ENCODE measurements around the gene LONP2.
A peak's percentile ranks its signal among the peaks of the same experiment; 100 is the strongest.

Gene LONP2

GRCh38 chr16:48334325-48334724, 90.2 kb downstream of the LONP2 start:
- no peak for DNase-seq (ENCODE audit: low read depth)
- H3K4me3 ChIP-seq (ENCODE audit: low read depth, low read length), result no peak overlapping the region
- in situ Hi-C loops (cut with HindIII; ENCODE audit: low sequenced_read_pairs), result no loop called here
- no peak for TF ChIP-seq CTCF (IDR thresholded peaks at IDR 0.05; ENCODE audit: low read depth, low read length, missing control alignments)

- no peak for TF ChIP-seq CTCF (IDR thresholded peaks at IDR 0.05; ENCODE audit: low read depth, low read length, missing control alignments)
- no peak overlapping the region for H3K4me3 ChIP-seq (ENCODE audit: low read depth, low read length)
- in situ Hi-C loops (cut with HindIII; ENCODE audit: low sequenced_read_pairs), result no loop called here
- peak; percentile 24 for DNase-seq (ENCODE audit: low read depth)
These were observed 91.9 kb downstream of the LONP2 start for GRCh38 chr16:48335961-48336360.

GRCh38 chr16:48340054-48340453, 96.0 kb downstream of the LONP2 start:
- no peak overlapping the region for H3K4me3 ChIP-seq (ENCODE audit: low read depth, low read length)
- no peak for DNase-seq (ENCODE audit: low read depth)
- TF ChIP-seq CTCF (IDR thresholded peaks at IDR 0.05; ENCODE audit: low read depth, low read length, missing control alignments), result no peak
- in situ Hi-C loops (cut with HindIII; ENCODE audit: low sequenced_read_pairs), result no loop called here

GRCh38 chr16:48342591-48342990, 98.5 kb downstream of the LONP2 start:
- in situ Hi-C loops (cut with HindIII; ENCODE audit: low sequenced_read_pairs), result no loop called here
- no peak for DNase-seq (ENCODE audit: low read depth)
- no peak overlapping the region for H3K4me3 ChIP-seq (ENCODE audit: low read depth, low read length)
- no peak for TF ChIP-seq CTCF (IDR thresholded peaks at IDR 0.05; ENCODE audit: low read depth, low read length, missing control alignments)

GRCh38 chr16:48347191-48347865, 103.2 kb downstream of the LONP2 start:
- no peak overlapping the region for H3K4me3 ChIP-seq (ENCODE audit: low read depth, low read length)
- no peak for DNase-seq (ENCODE audit: low read depth)
- in situ Hi-C loops (cut with HindIII; ENCODE audit: low sequenced_read_pairs), result no loop called here
- TF ChIP-seq CTCF (IDR thresholded peaks at IDR 0.05; ENCODE audit: low read depth, low read length, missing control alignments), result no peak

GRCh38 chr16:48347980-48348379, 103.9 kb downstream of the LONP2 start:
- in situ Hi-C loops (cut with HindIII; ENCODE audit: low sequenced_read_pairs), result no loop called here
- no peak for TF ChIP-seq CTCF (IDR thresholded peaks at IDR 0.05; ENCODE audit: low read depth, low read length, missing control alignments)
- no peak for DNase-seq (ENCODE audit: low read depth)
- no peak overlapping the region for H3K4me3 ChIP-seq (ENCODE audit: low read depth, low read length)

Measured in astrocyte of the cerebellum (primary cell).